Stimulated activated CD8-positive, alpha-beta memory T cell treated with anti-CD3 and anti-CD28 coated beads, Interleukin-12 subunit alpha, Interleukin-12 subunit beta, amount 100 ng/mL, for 24 hours (primary cell): ENCODE data around the gene PRDM16.

ENCODE experiments used
- DNase-seq: peaks from one replicate; pipeline ENCODE4 v3.0.0-alpha.2; 2020; ENCODE audit errors: extremely low read depth

The PRDM16 gene

GRCh38 chr1:3206696-3207095, 137.7 kb downstream of the PRDM16 start:
- DNase-seq = no peak

- no peak for DNase-seq
Measured at GRCh38 chr1:3207217-3207848, 138.3 kb downstream of the PRDM16 start.

- DNase-seq = no peak
Measured at GRCh38 chr1:3208819-3209200, 139.8 kb downstream of the PRDM16 start.

- DNase-seq = no peak
Measured at GRCh38 chr1:3209201-3209600, 140.2 kb downstream of the PRDM16 start.

- DNase-seq = no peak
Measured at GRCh38 chr1:3211582-3212375, 142.8 kb downstream of the PRDM16 start.

GRCh38 chr1:3212453-3213355, 143.7 kb downstream of the PRDM16 start:
- no peak for DNase-seq

GRCh38 chr1:3213730-3214129, 144.7 kb downstream of the PRDM16 start:
- DNase-seq = no peak

- no peak for DNase-seq
Measured at GRCh38 chr1:3215198-3216014, 146.4 kb downstream of the PRDM16 start.

GRCh38 chr1:3216015-3216391, 147.0 kb downstream of the PRDM16 start:
- no peak for DNase-seq

GRCh38 chr1:3217181-3217641, 148.2 kb downstream of the PRDM16 start:
- no peak for DNase-seq

- DNase-seq = no peak
Measured at GRCh38 chr1:3217979-3218679, 149.1 kb downstream of the PRDM16 start.

- no peak for DNase-seq
Measured at GRCh38 chr1:3219005-3219790, 150.2 kb downstream of the PRDM16 start.

GRCh38 chr1:3219791-3220467, 150.9 kb downstream of the PRDM16 start:
- DNase-seq = no peak

GRCh38 chr1:3221112-3222041, 152.4 kb downstream of the PRDM16 start:
- DNase-seq = no peak

- DNase-seq = no peak
Measured at GRCh38 chr1:3222042-3222692, 153.2 kb downstream of the PRDM16 start.

- no peak for DNase-seq
Measured at GRCh38 chr1:3225661-3226060, 156.7 kb downstream of the PRDM16 start.

- DNase-seq = no peak
Measured at GRCh38 chr1:3226191-3226590, 157.2 kb downstream of the PRDM16 start.
